H1 (cell line): Measurements from ENCODE around the gene CNOT10. TPM values are rescaled to one million over a fixed set of nuclear protein-coding genes. Genes with fewer than 3 reads are reported as not detected.
"Not testable (repeated sequence)": the region's sequence is repeated elsewhere in the genome, so short reads cannot be mapped to it uniquely, and the experiment has no call there.

Experiments used
- CTCF ChIA-PET: fragments of 300-600 bp; sonication (Branson Sonifier 250); formaldehyde crosslinking; loops from one replicate; lab custom pipeline; 2021; ENCODE audit not compliant: partially characterized antibody; lab: Charles Lee
- POLR2A ChIA-PET: fragments of 300-600 bp; sonication (Branson Sonifier 250); formaldehyde crosslinking; loops from one replicate; lab custom pipeline; 2021; ENCODE audit warnings: inconsistent platforms; ENCODE audit not compliant: partially characterized antibody; lab: Charles Lee
- DNase-seq, 2 experiments: peaks; one replicate each; pipeline versions ENCODE4 v3.0.0 to v3.0.0-alpha.2; 2010 to 2022; ENCODE audit warnings: low spot score in 2 of 2, low read depth in 1 of 2, mixed read lengths in 1 of 2
- FAIRE-seq: peaks from 2 replicates; lab custom pipeline; 2011; peaks lifted over from hg19 to GRCh38; lab: Jason Lieb, UNC
- H2AFZ ChIP-seq: 2 replicates; pipeline ENCODE4 v1.8.1; 2012; ENCODE audit warnings: low read length, inconsistent platforms
- H2AK5ac ChIP-seq: 2 replicates; pipeline ENCODE4 v1.6.1; 2013; ENCODE audit warnings: low read depth, low read length
- H2BK120ac ChIP-seq: replicated peaks from 2 replicates; pipeline ENCODE3; 2013; ENCODE audit warnings: low read depth, low read length, inconsistent platforms
- H2BK12ac ChIP-seq: 2 replicates; pipeline ENCODE4 v1.6.1; 2013; ENCODE audit warnings: low read depth, low read length
- H2BK15ac ChIP-seq: 2 replicates; pipeline ENCODE4 v1.6.1; 2013; ENCODE audit warnings: low read length
- H2BK20ac ChIP-seq: 2 replicates; pipeline ENCODE4 v1.6.1; 2013; ENCODE audit warnings: low read length
- H2BK5ac ChIP-seq: 2 replicates; pipeline ENCODE4 v1.6.1; 2013; ENCODE audit warnings: low read depth, low read length
- H3K14ac ChIP-seq: 2 replicates; pipeline ENCODE4 v1.6.1; 2013; ENCODE audit warnings: inconsistent platforms; ENCODE audit not compliant: insufficient read length
- H3K18ac ChIP-seq: 2 replicates; pipeline ENCODE4 v1.6.1; 2013; ENCODE audit warnings: low read length; ENCODE audit errors: extremely low read depth
- H3K23ac ChIP-seq: 2 replicates; pipeline ENCODE4 v1.6.1; 2013; ENCODE audit warnings: inconsistent platforms; ENCODE audit not compliant: insufficient read length
- H3K23me2 ChIP-seq: 2 replicates; pipeline ENCODE4 v1.6.1; 2013; ENCODE audit warnings: low read depth, low read length
- H3K27ac ChIP-seq: 2 replicates; pipeline ENCODE4 v1.6.1; 2011; ENCODE audit warnings: low read depth, low read length, inconsistent platforms
- H3K27me3 ChIP-seq, 4 experiments: replicated peaks in 1 of 4; 1 replicate in 1 of 4; 2 replicates in 3 of 4; pipeline versions ENCODE4 v1.6.1 to v1.8.1; 2011 to 2013; ENCODE audit warnings: low read length in 3 of 4, mild to moderate bottlenecking in 3 of 4, inconsistent platforms in 2 of 4, mixed read lengths in 2 of 4, moderate library complexity in 1 of 4; ENCODE audit not compliant: control insufficient read depth in 3 of 4, insufficient read depth in 3 of 4; ENCODE audit errors: extremely low read depth in 1 of 4
- H3K36me3 ChIP-seq, 4 experiments: 2 replicates each; pipeline versions ENCODE4 v1.6.1 to v1.8.1; 2011 to 2013; ENCODE audit warnings: mild to moderate bottlenecking in 4 of 4, low read length in 3 of 4, moderate library complexity in 2 of 4, control low read depth in 1 of 4, inconsistent platforms in 1 of 4; ENCODE audit not compliant: insufficient read depth in 4 of 4, control insufficient read depth in 2 of 4
- H3K4ac ChIP-seq: replicated peaks from 2 replicates; pipeline ENCODE3; 2013; ENCODE audit warnings: low read length, low read depth, mixed read lengths, inconsistent platforms; ENCODE audit not compliant: insufficient read length
- H3K4me1 ChIP-seq, 4 experiments: replicated peaks in 1 of 4; 1 replicate in 1 of 4; 2 replicates in 3 of 4; pipeline versions ENCODE4 v1.6.1 to v1.8.1; 2011 to 2013; ENCODE audit warnings: low read length in 3 of 4, inconsistent platforms in 2 of 4, mixed read lengths in 1 of 4; ENCODE audit not compliant: insufficient read depth in 4 of 4, control insufficient read depth in 3 of 4
- H3K4me2 ChIP-seq, 2 experiments: 2 replicates each; pipeline versions ENCODE4 v1.6.1 to v1.8.1; 2011 to 2013; ENCODE audit warnings: low read depth in 2 of 2, low read length in 2 of 2, control low read depth in 1 of 2, inconsistent platforms in 1 of 2, mild to moderate bottlenecking in 1 of 2; ENCODE audit not compliant: insufficient read depth in 1 of 2
- H3K4me3 ChIP-seq, 4 experiments: fragments of 200-600, 300-600 bp in 1 of 4; sonication (generic), shearing (Covaris generic), sonication (Bioruptor Twin) in 1 of 4; 2 replicates each; pipeline versions ENCODE4 v1.5.1 to v1.8.1; 2011 to 2016; ENCODE audit warnings: low read length in 4 of 4, low read depth in 3 of 4, control low read depth in 2 of 4, inconsistent platforms in 2 of 4, mild to moderate bottlenecking in 2 of 4, mixed read lengths in 1 of 4, moderate library complexity in 1 of 4; ENCODE audit not compliant: insufficient read depth in 2 of 4; ENCODE audit errors: extremely low read depth in 1 of 4
- H3K56ac ChIP-seq: replicated peaks from 2 replicates; pipeline ENCODE3; 2013; ENCODE audit warnings: low read depth, mild to moderate bottlenecking, mixed read lengths, low read length, inconsistent platforms; ENCODE audit not compliant: insufficient read length
- H3K79me1 ChIP-seq: 2 replicates; pipeline ENCODE4 v1.6.1; 2013; ENCODE audit warnings: low read depth, low read length, control low read depth
- H3K79me2 ChIP-seq, 2 experiments: 2 replicates each; pipeline versions ENCODE4 v1.6.1 to v1.8.1; 2012 to 2013; ENCODE audit warnings: low read length in 2 of 2, mild to moderate bottlenecking in 2 of 2, inconsistent platforms in 1 of 2; ENCODE audit not compliant: insufficient read depth in 2 of 2, control insufficient read depth in 1 of 2
- H3K9ac ChIP-seq, 4 experiments: replicated peaks in 1 of 4; 1 replicate in 1 of 4; 2 replicates in 3 of 4; pipeline versions ENCODE4 v1.6.1 to v1.8.1; 2011 to 2013; ENCODE audit warnings: low read depth in 3 of 4, low read length in 3 of 4, control low read depth in 2 of 4, mild to moderate bottlenecking in 2 of 4, moderate library complexity in 2 of 4, inconsistent platforms in 1 of 4; ENCODE audit errors: extremely low read depth in 1 of 4
- H3K9me3 ChIP-seq, 2 experiments: 2 replicates each; pipeline versions ENCODE4 v1.6.1 to v1.8.1; 2012 to 2013; ENCODE audit warnings: mild to moderate bottlenecking in 2 of 2, moderate library complexity in 2 of 2, control low read depth in 1 of 2, inconsistent platforms in 1 of 2, low read depth in 1 of 2, low read length in 1 of 2, mixed read lengths in 1 of 2; ENCODE audit not compliant: insufficient read depth in 2 of 2
- H4K20me1 ChIP-seq, 2 experiments: replicated peaks in 1 of 2; 2 replicates each; pipeline versions ENCODE3 to v1.8.1; 2011 to 2013; ENCODE audit warnings: inconsistent platforms in 2 of 2, low read length in 2 of 2, mild to moderate bottlenecking in 1 of 2; ENCODE audit not compliant: insufficient read depth in 2 of 2, control insufficient read depth in 1 of 2
- H4K5ac ChIP-seq: 2 replicates; pipeline ENCODE4 v1.6.1; 2013; ENCODE audit warnings: low read length, low read depth, mixed read lengths, inconsistent platforms; ENCODE audit not compliant: insufficient read length
- H4K8ac ChIP-seq: 2 replicates; pipeline ENCODE4 v1.8.0; 2013; ENCODE audit warnings: mild to moderate bottlenecking, moderate library complexity, low read length, inconsistent platforms; ENCODE audit not compliant: insufficient read depth; ENCODE audit errors: extremely low read depth
- H4K91ac ChIP-seq: replicated peaks from 2 replicates; pipeline ENCODE3; 2013; ENCODE audit warnings: low read length, mixed read lengths, inconsistent platforms; ENCODE audit not compliant: insufficient read length
- WGBS, 2 experiments: shearing (Covaris generic) in 1 of 2; methylation state at CpG; one replicate each; pipeline versions ENCODE4 v1.1.6 to v1.1.7; 2013 to 2015; ENCODE audit warnings: low lambda C conversion rate in 2 of 2, mixed read lengths in 2 of 2, inconsistent platforms in 1 of 2, low coverage in 1 of 2, missing lambda C conversion rate in 1 of 2; ENCODE audit not compliant: insufficient replicate concordance in 2 of 2, insufficient coverage in 1 of 2, insufficient read length in 1 of 2; ENCODE audit errors: extremely low coverage in 1 of 2, missing lambda C conversion rate in 1 of 2; 5-methylcytosine and 5-hydroxymethylcytosine counted together
- polyA plus RNA-seq, 7 experiments: library from polyadenylated mRNA; depleted of rRNA in 3 of 7; stranded (reverse) in 5 of 7; unstranded in 2 of 7; fragments of >200 nt in 5 of 7; fragments of 200-250 nt in 2 of 7; gene quantifications; 1 replicate in 5 of 7; 2 replicates in 1 of 7; 4 replicates in 1 of 7; pipeline versions ENCODE4 v1.2.1 to v1.2.3, GENCODE V29; 2011 to 2013; ENCODE audit warnings: missing spikeins in 2 of 7, mixed read lengths in 2 of 7
- total RNA-seq: library from RNA; stranded (reverse); fragmentation: NEBNext Ultra II Directional; extraction: Animal tissue kit (Norgen Biotek cat#: 25700); gene quantifications from 2 replicates; pipeline ENCODE4 v1.2.1, GENCODE V29; 2021

Gene CNOT10
- total and polyA plus RNA-seq, 2 of the 8 experiments (the other 6 are each of a cell fraction or from before 2014, with no cell fraction given), result 39.9 to 55.9 TPM

- H3K56ac ChIP-seq, H3K79me1 ChIP-seq, H2AK5ac ChIP-seq, H3K4me3 ChIP-seq, H3K23me2 ChIP-seq, H2BK12ac ChIP-seq, H3K9ac ChIP-seq, H3K14ac ChIP-seq, H4K8ac ChIP-seq, H4K20me1 ChIP-seq, H4K91ac ChIP-seq, H2BK5ac ChIP-seq, H4K5ac ChIP-seq, H2BK15ac ChIP-seq, H3K79me2 ChIP-seq, DNase-seq, H3K27ac ChIP-seq, H3K27me3 ChIP-seq, H3K4me1 ChIP-seq, H3K23ac ChIP-seq, H3K4ac ChIP-seq, H3K9me3 ChIP-seq, H2BK120ac ChIP-seq, H3K4me2 ChIP-seq, H2AFZ ChIP-seq, H3K36me3 ChIP-seq, H2BK20ac ChIP-seq, H3K18ac ChIP-seq, FAIRE-seq: not testable (repeated sequence)
- WGBS, 2 experiments, result 94% methylated on average over 5 of the region's 5 CpGs; no CpG with 5 or more reads in 1 of the 2 experiments
- CTCF ChIA-PET, result interaction anchor here (0.7 to 2.6 kb wide), 5 partner anchors 11 to 109 kb away, joined by 3 to 15 read pairs (median 3); no protein-coding TSS in a partner anchor
- POLR2A ChIA-PET, result interaction anchor here (0.8 to 1.7 kb wide), 4 partner anchors 10 to 20 kb away, joined by 3 read pairs; no protein-coding TSS in a partner anchor
Measured at GRCh38 chr3:32801440-32801839, 116.5 kb downstream of the CNOT10 start.
